Measurements from ENCODE around the gene LRRC10B. TPM values are rescaled to one million over a fixed set of nuclear protein-coding genes. Genes with fewer than 3 reads are reported as not detected.
A peak's percentile ranks its signal among the peaks of the same experiment; 100 is the strongest.

The LRRC10B gene
- total RNA-seq, 1 donor from 2014 or later: not detected

- Histone ChIP-seq H3K9me3 (ENCODE audit: low read depth) (no peaks in the 10 kb centered on the region), H4K20me1 (ENCODE audit: low read depth) (no peaks in the 10 kb centered on the region), H3K4me3 (no peak overlapping the region), H3K27me3 (no peaks in the 10 kb centered on the region), H3K36me3 (no peaks in the 10 kb centered on the region), H3K79me2 (ENCODE audit: low read depth) (no peaks in the 10 kb centered on the region), H3K9ac (no peak overlapping the region), H2AFZ (replicated peaks) (no peak overlapping the region), H3K4me1 (peaks cover 26% of the 10 kb centered on the region), H3K4me2 (no peak overlapping the region), H3F3A (ENCODE audit: low read depth) (no peaks in the 10 kb centered on the region), H3K27ac (no peak overlapping the region)
- no peak for TF ChIP-seq EZH2phosphoT487 (IDR thresholded peaks at IDR 0.05)
- no peak for TF ChIP-seq EZH2 (IDR thresholded peaks at IDR 0.05)
- no peak for TF ChIP-seq CTCF (IDR thresholded peaks at IDR 0.05)
- no peak for DNase-seq (ENCODE audit: low spot score)
- Mint-ChIP-seq H3K27me3 (ENCODE audit: insufficient read depth, low read depth) (peaks cover 8% of the 10 kb centered on the region), H3K4me1 (peaks cover 35% of the 10 kb centered on the region), H3K36me3 (peaks cover 2% of the 10 kb centered on the region), H3K9me3 (no peaks in the 10 kb centered on the region), H3K4me3 (no peak overlapping the region), H3K27ac (peak overlapping the region; percentile 67)
Measured at GRCh38 chr11:61539831-61540357, 31.3 kb downstream of the LRRC10B start.

- TF ChIP-seq CTCF (IDR thresholded peaks at IDR 0.05) (no peak), EZH2phosphoT487 (IDR thresholded peaks at IDR 0.05) (no peak), EZH2 (IDR thresholded peaks at IDR 0.05) (no peak)
- peaks cover 10% of the 10 kb centered on the region for H3K27me3 Mint-ChIP-seq (ENCODE audit: insufficient read depth, low read depth)
- no peak overlapping the region for H3K4me3 ChIP-seq
- no peak overlapping the region for H3K9ac ChIP-seq
- peak overlapping the region; percentile 64 for H3K27ac Mint-ChIP-seq
- no peak overlapping the region for H3K4me3 Mint-ChIP-seq
- no peak for DNase-seq (ENCODE audit: low spot score)
- no peak overlapping the region for H3K27ac ChIP-seq
- no peaks in the 10 kb centered on the region for H3K9me3 Mint-ChIP-seq
- H3K27me3 ChIP-seq: no peaks in the 10 kb centered on the region
- H4K20me1 ChIP-seq (ENCODE audit: low read depth): no peaks in the 10 kb centered on the region
- peaks cover 40% of the 10 kb centered on the region for H3K4me1 Mint-ChIP-seq
- H2AFZ ChIP-seq (replicated peaks): no peak overlapping the region
- no peaks in the 10 kb centered on the region for H3F3A ChIP-seq (ENCODE audit: low read depth)
- no peak overlapping the region for H3K4me2 ChIP-seq
- H3K79me2 ChIP-seq (ENCODE audit: low read depth): no peaks in the 10 kb centered on the region
- H3K36me3 ChIP-seq: no peaks in the 10 kb centered on the region
- peaks cover 26% of the 10 kb centered on the region for H3K4me1 ChIP-seq
- H3K36me3 Mint-ChIP-seq: peaks cover 2% of the 10 kb centered on the region
- no peaks in the 10 kb centered on the region for H3K9me3 ChIP-seq (ENCODE audit: low read depth)
Measured at GRCh38 chr11:61540528-61540927, 32.0 kb downstream of the LRRC10B start.

GRCh38 chr11:61541598-61541997 is 33.0 kb downstream of the LRRC10B start:
- no peaks in the 10 kb centered on the region for H4K20me1 ChIP-seq (ENCODE audit: low read depth)
- H3K9ac ChIP-seq: no peak overlapping the region
- Mint-ChIP-seq H3K36me3 (peaks cover 2% of the 10 kb centered on the region), H3K4me1 (peaks cover 43% of the 10 kb centered on the region), H3K9me3 (no peaks in the 10 kb centered on the region), H3K4me3 (no peak overlapping the region), H3K27me3 (ENCODE audit: insufficient read depth, low read depth) (peaks cover 13% of the 10 kb centered on the region), H3K27ac (peak overlapping the region; percentile 50)
- H3F3A ChIP-seq (ENCODE audit: low read depth): no peaks in the 10 kb centered on the region
- no peaks in the 10 kb centered on the region for H3K36me3 ChIP-seq
- no peaks in the 10 kb centered on the region for H3K79me2 ChIP-seq (ENCODE audit: low read depth)
- no peaks in the 10 kb centered on the region for H3K27me3 ChIP-seq
- H3K4me1 ChIP-seq: peaks cover 26% of the 10 kb centered on the region
- no peak overlapping the region for H3K27ac ChIP-seq
- no peaks in the 10 kb centered on the region for H3K9me3 ChIP-seq (ENCODE audit: low read depth)
- TF ChIP-seq EZH2phosphoT487 (IDR thresholded peaks at IDR 0.05) (no peak), EZH2 (IDR thresholded peaks at IDR 0.05) (no peak), CTCF (IDR thresholded peaks at IDR 0.05) (no peak)
- peak; percentile 55 for DNase-seq (ENCODE audit: low spot score)
- H3K4me3 ChIP-seq: no peak overlapping the region
- peak overlapping the region; percentile 27 for H3K4me2 ChIP-seq
- no peak overlapping the region for H2AFZ ChIP-seq (replicated peaks)
